GM18498 (cell line): ENCODE measurements around the gene BBS9.

ENCODE experiments used
- ATAC-seq: cut with Tn5 transposase; IDR thresholded peaks from one replicate; pipeline ENCODE4 v1.9.1; 2021; ENCODE audit warnings: mild to moderate bottlenecking, moderate library complexity; ENCODE audit not compliant: unreplicated experiment

Gene BBS9

GRCh38 chr7:33351709-33352108 is 222.3 kb downstream of the BBS9 start:
- no peak for ATAC-seq

GRCh38 chr7:33354201-33354600 is 224.8 kb downstream of the BBS9 start:
- ATAC-seq: no peak

- ATAC-seq: no peak
These were observed 226.0 kb downstream of the BBS9 start for GRCh38 chr7:33355386-33355785.

GRCh38 chr7:33356336-33356735 is 227.0 kb downstream of the BBS9 start:
- no peak for ATAC-seq

- ATAC-seq: no peak
These were observed 228.5 kb downstream of the BBS9 start for GRCh38 chr7:33357846-33358245.

GRCh38 chr7:33369888-33370287 is 240.5 kb downstream of the BBS9 start:
- no peak for ATAC-seq

- ATAC-seq: no peak
These were observed 243.8 kb downstream of the BBS9 start for GRCh38 chr7:33373195-33373594.

- ATAC-seq: no peak
These were observed 250.6 kb downstream of the BBS9 start for GRCh38 chr7:33379891-33380525.

GRCh38 chr7:33388332-33388731 is 259.0 kb downstream of the BBS9 start:
- no peak for ATAC-seq

- ATAC-seq: no peak
These were observed 262.8 kb downstream of the BBS9 start for GRCh38 chr7:33392148-33392547.

- no peak for ATAC-seq
These were observed 264.4 kb downstream of the BBS9 start for GRCh38 chr7:33393770-33394169.

- ATAC-seq: no peak
These were observed 266.0 kb downstream of the BBS9 start for GRCh38 chr7:33395340-33395739.

GRCh38 chr7:33399528-33400213 is 270.3 kb downstream of the BBS9 start:
- no peak for ATAC-seq

GRCh38 chr7:33400214-33400538 is 270.8 kb downstream of the BBS9 start:
- no peak for ATAC-seq

GRCh38 chr7:33410266-33410665 is 280.9 kb downstream of the BBS9 start:
- ATAC-seq: no peak

GRCh38 chr7:33411020-33411419 is 281.7 kb downstream of the BBS9 start:
- no peak for ATAC-seq

- no peak for ATAC-seq
These were observed 283.0 kb downstream of the BBS9 start for GRCh38 chr7:33412331-33412730.

GRCh38 chr7:33418251-33418701 is 288.9 kb downstream of the BBS9 start:
- ATAC-seq: no peak

- ATAC-seq: no peak
These were observed 291.1 kb downstream of the BBS9 start for GRCh38 chr7:33420311-33420940.

- no peak for ATAC-seq
These were observed 292.1 kb downstream of the BBS9 start for GRCh38 chr7:33421429-33421828.

- ATAC-seq: no peak
These were observed 292.8 kb downstream of the BBS9 start for GRCh38 chr7:33422141-33422540.
